Measurements from ENCODE around the gene DAB2IP.

Gene DAB2IP

GRCh38 chr9:121660876-121661275 lies 9.4 kb downstream of the DAB2IP start:
- no peaks in the 10 kb centered on the region for H3K79me2 ChIP-seq (ENCODE audit: control insufficient read depth, insufficient read depth, low read length, poor library complexity)
- H3K9ac ChIP-seq (ENCODE audit: low read length), result no peak overlapping the region
- H3K27ac ChIP-seq (ENCODE audit: low read depth, low read length), result no peak overlapping the region
- no peak overlapping the region for H4K91ac ChIP-seq (ENCODE audit: low read depth, low read length)
- H4K12ac ChIP-seq (ENCODE audit: low read depth, low read length), result no peak overlapping the region
- H3K23ac ChIP-seq (ENCODE audit: low read length), result no peak overlapping the region
- no peak overlapping the region for H2BK120ac ChIP-seq (ENCODE audit: insufficient read depth, low read length, poor library complexity)
- no peak overlapping the region for H2AFZ ChIP-seq (ENCODE audit: insufficient read depth, low read length, poor library complexity)
- no peak overlapping the region for H3K4ac ChIP-seq (ENCODE audit: low read depth, low read length)
- WGBS (ENCODE audit: extremely low coverage, insufficient coverage, insufficient read length), result no CpG with 5 or more reads among the region's 8 CpGs
- no peak overlapping the region for H3K4me3 ChIP-seq (ENCODE audit: low read depth, low read length)
- H3K9me3 ChIP-seq (ENCODE audit: insufficient read depth, low read depth, low read length), result no peaks in the 10 kb centered on the region
- H3K4me2 ChIP-seq (ENCODE audit: low read length), result no peak overlapping the region
- H2BK5ac ChIP-seq (ENCODE audit: low read depth, low read length, poor library complexity), result no peak overlapping the region
- DNase-seq, result no peak
- no peak overlapping the region for H2AK5ac ChIP-seq (ENCODE audit: low read length)
- H3K18ac ChIP-seq (ENCODE audit: low read length), result no peak overlapping the region
- H3K27me3 ChIP-seq (ENCODE audit: insufficient read depth, low read length), result no peaks in the 10 kb centered on the region
- no peak overlapping the region for H4K8ac ChIP-seq (ENCODE audit: low read depth, low read length)
- H3K14ac ChIP-seq (ENCODE audit: low read length), result no peak overlapping the region
- no peak overlapping the region for H2BK12ac ChIP-seq (ENCODE audit: low read length)
- peaks cover 10 to 11% of the 10 kb centered on the region in 2 experiments for H3K36me3 ChIP-seq (ENCODE audit: control insufficient read depth in 1 of 2, insufficient read depth in 2 of 2, low read length in 2 of 2)
- H3K79me1 ChIP-seq (ENCODE audit: low read length), result peaks cover 5% of the 10 kb centered on the region
- H3K4me1 ChIP-seq (ENCODE audit: control insufficient read depth in 1 of 2, insufficient read depth in 2 of 2, low read length in 2 of 2), result peaks cover 11 to 12% of the 10 kb centered on the region in 2 experiments

GRCh38 chr9:121661328-121661727 lies 9.9 kb downstream of the DAB2IP start:
- no CpG with 5 or more reads among the region's 5 CpGs for WGBS (ENCODE audit: extremely low coverage, insufficient coverage, insufficient read length)

GRCh38 chr9:121662359-121662758 lies 10.9 kb downstream of the DAB2IP start:
- no peaks in the 10 kb centered on the region for H3K27me3 ChIP-seq (ENCODE audit: insufficient read depth, low read length)
- no peak overlapping the region for H3K4ac ChIP-seq (ENCODE audit: low read depth, low read length)
- H3K36me3 ChIP-seq (ENCODE audit: control insufficient read depth in 1 of 2, insufficient read depth in 2 of 2, low read length in 2 of 2), result peaks cover 3 to 4% of the 10 kb centered on the region in 2 experiments
- no peak overlapping the region for H3K4me3 ChIP-seq (ENCODE audit: low read depth, low read length)
- H3K4me1 ChIP-seq (ENCODE audit: control insufficient read depth in 1 of 2, insufficient read depth in 2 of 2, low read length in 2 of 2), result peaks cover 11 to 14% of the 10 kb centered on the region in 2 experiments
- no peak overlapping the region for H2AFZ ChIP-seq (ENCODE audit: insufficient read depth, low read length, poor library complexity)
- no peak overlapping the region for H2BK120ac ChIP-seq (ENCODE audit: insufficient read depth, low read length, poor library complexity)
- no peak for DNase-seq
- WGBS (ENCODE audit: extremely low coverage, insufficient coverage, insufficient read length), result no CpG with 5 or more reads among the region's 3 CpGs
- H3K23ac ChIP-seq (ENCODE audit: low read length), result no peak overlapping the region
- no peaks in the 10 kb centered on the region for H3K9me3 ChIP-seq (ENCODE audit: insufficient read depth, low read depth, low read length)
- no peak overlapping the region for H3K14ac ChIP-seq (ENCODE audit: low read length)
- peak overlapping the region; percentile 76 for H3K27ac ChIP-seq (ENCODE audit: low read depth, low read length)
- H3K4me2 ChIP-seq (ENCODE audit: low read length), result peak overlapping the region; percentile 14
- peak overlapping the region; percentile 16 for H2BK12ac ChIP-seq (ENCODE audit: low read length)
- H4K8ac ChIP-seq (ENCODE audit: low read depth, low read length), result no peak overlapping the region
- no peak overlapping the region for H4K12ac ChIP-seq (ENCODE audit: low read depth, low read length)
- peak overlapping the region; percentile 21 for H2BK5ac ChIP-seq (ENCODE audit: low read depth, low read length, poor library complexity)
- peaks cover 5% of the 10 kb centered on the region for H3K79me1 ChIP-seq (ENCODE audit: low read length)
- no peak overlapping the region for H4K91ac ChIP-seq (ENCODE audit: low read depth, low read length)
- no peak overlapping the region for H2AK5ac ChIP-seq (ENCODE audit: low read length)
- H3K79me2 ChIP-seq (ENCODE audit: control insufficient read depth, insufficient read depth, low read length, poor library complexity), result no peaks in the 10 kb centered on the region
- no peak overlapping the region for H3K9ac ChIP-seq (ENCODE audit: low read length)
- no peak overlapping the region for H3K18ac ChIP-seq (ENCODE audit: low read length)

More at GRCh38 chr9:121661328-121661727, 9.9 kb downstream of the DAB2IP start:
- Histone ChIP-seq H4K91ac (ENCODE audit: low read depth, low read length) (no peak overlapping the region), H3K14ac (ENCODE audit: low read length) (no peak overlapping the region), H3K27me3 (ENCODE audit: insufficient read depth, low read length) (no peaks in the 10 kb centered on the region), H2BK5ac (ENCODE audit: low read depth, low read length, poor library complexity) (no peak overlapping the region), H2AFZ (ENCODE audit: insufficient read depth, low read length, poor library complexity) (no peak overlapping the region), H4K8ac (ENCODE audit: low read depth, low read length) (no peak overlapping the region), H3K23ac (ENCODE audit: low read length) (no peak overlapping the region), H3K9ac (ENCODE audit: low read length) (no peak overlapping the region), H3K4me1 (ENCODE audit: control insufficient read depth in 1 of 2, insufficient read depth in 2 of 2, low read length in 2 of 2) (peaks cover 11 to 14% of the 10 kb centered on the region in 2 experiments), H3K4me3 (ENCODE audit: low read depth, low read length) (no peak overlapping the region), H3K36me3 (ENCODE audit: control insufficient read depth in 1 of 2, insufficient read depth in 2 of 2, low read length in 2 of 2) (peaks cover 10% of the 10 kb centered on the region in 2 experiments), H2BK12ac (ENCODE audit: low read length) (no peak overlapping the region), H2BK120ac (ENCODE audit: insufficient read depth, low read length, poor library complexity) (no peak overlapping the region), H3K27ac (ENCODE audit: low read depth, low read length) (no peak overlapping the region), H3K9me3 (ENCODE audit: insufficient read depth, low read depth, low read length) (no peaks in the 10 kb centered on the region), H2AK5ac (ENCODE audit: low read length) (no peak overlapping the region), H3K4ac (ENCODE audit: low read depth, low read length) (no peak overlapping the region), H3K4me2 (ENCODE audit: low read length) (no peak overlapping the region), H3K79me1 (ENCODE audit: low read length) (peaks cover 5% of the 10 kb centered on the region), H4K12ac (ENCODE audit: low read depth, low read length) (no peak overlapping the region), H3K18ac (ENCODE audit: low read length) (peak overlapping the region; percentile 5), H3K79me2 (ENCODE audit: control insufficient read depth, insufficient read depth, low read length, poor library complexity) (no peaks in the 10 kb centered on the region)
- DNase-seq, result no peak

- H3K23ac ChIP-seq (ENCODE audit: low read length), result no peak overlapping the region
- DNase-seq, result peak in 1 of 2 donors; percentile 71
- H2AFZ ChIP-seq (ENCODE audit: insufficient read depth, low read length, poor library complexity), result no peak overlapping the region
- no peak overlapping the region for H2BK120ac ChIP-seq (ENCODE audit: insufficient read depth, low read length, poor library complexity)
- no peak overlapping the region for H3K4me3 ChIP-seq (ENCODE audit: low read depth, low read length)
- H3K79me1 ChIP-seq (ENCODE audit: low read length), result peaks cover 5% of the 10 kb centered on the region
- peaks cover 3% of the 10 kb centered on the region in 2 experiments for H3K36me3 ChIP-seq (ENCODE audit: control insufficient read depth in 1 of 2, insufficient read depth in 2 of 2, low read length in 2 of 2)
- no peak overlapping the region for H3K14ac ChIP-seq (ENCODE audit: low read length)
- H3K9ac ChIP-seq (ENCODE audit: low read length), result no peak overlapping the region
- H3K4me2 ChIP-seq (ENCODE audit: low read length), result peak overlapping the region; percentile 14
- no CpG with 5 or more reads among the region's 11 CpGs for WGBS (ENCODE audit: extremely low coverage, insufficient coverage, insufficient read length)
- no peaks in the 10 kb centered on the region for H3K9me3 ChIP-seq (ENCODE audit: insufficient read depth, low read depth, low read length)
- H4K12ac ChIP-seq (ENCODE audit: low read depth, low read length), result no peak overlapping the region
- no peak overlapping the region for H3K4ac ChIP-seq (ENCODE audit: low read depth, low read length)
- H2BK5ac ChIP-seq (ENCODE audit: low read depth, low read length, poor library complexity), result no peak overlapping the region
- peak overlapping the region; percentile 5 for H4K91ac ChIP-seq (ENCODE audit: low read depth, low read length)
- H2AK5ac ChIP-seq (ENCODE audit: low read length), result no peak overlapping the region
- H3K18ac ChIP-seq (ENCODE audit: low read length), result peak overlapping the region; percentile 7
- no peaks in the 10 kb centered on the region for H3K27me3 ChIP-seq (ENCODE audit: insufficient read depth, low read length)
- H3K4me1 ChIP-seq (ENCODE audit: control insufficient read depth in 1 of 2, insufficient read depth in 2 of 2, low read length in 2 of 2), result peaks cover 11 to 14% of the 10 kb centered on the region in 2 experiments
- H3K79me2 ChIP-seq (ENCODE audit: control insufficient read depth, insufficient read depth, low read length, poor library complexity), result no peaks in the 10 kb centered on the region
- H2BK12ac ChIP-seq (ENCODE audit: low read length), result no peak overlapping the region
- no peak overlapping the region for H4K8ac ChIP-seq (ENCODE audit: low read depth, low read length)
- H3K27ac ChIP-seq (ENCODE audit: low read depth, low read length), result peak overlapping the region; percentile 76
These were observed 11.6 kb downstream of the DAB2IP start for GRCh38 chr9:121662891-121663580.

All from trophoblast cell (in vitro differentiated cells and primary cell).